Right forelimb (tissue), 1 donor: ENCODE data around the gene KCNB1.

Source experiments
- DNase-seq: peaks from one replicate; pipeline ENCODE4 v3.0.0-alpha.2; 2018

The KCNB1 gene

GRCh38 chr20:49386848-49387580, 95.5 kb downstream of the KCNB1 start:
- no peak for DNase-seq

- no peak for DNase-seq
These were observed 97.0 kb downstream of the KCNB1 start for GRCh38 chr20:49385465-49385864.

GRCh38 chr20:49384437-49385434, 97.7 kb downstream of the KCNB1 start:
- peak; percentile 75 for DNase-seq

GRCh38 chr20:49381558-49382493, 100.6 kb downstream of the KCNB1 start:
- DNase-seq: peak; percentile 80

DNA sequence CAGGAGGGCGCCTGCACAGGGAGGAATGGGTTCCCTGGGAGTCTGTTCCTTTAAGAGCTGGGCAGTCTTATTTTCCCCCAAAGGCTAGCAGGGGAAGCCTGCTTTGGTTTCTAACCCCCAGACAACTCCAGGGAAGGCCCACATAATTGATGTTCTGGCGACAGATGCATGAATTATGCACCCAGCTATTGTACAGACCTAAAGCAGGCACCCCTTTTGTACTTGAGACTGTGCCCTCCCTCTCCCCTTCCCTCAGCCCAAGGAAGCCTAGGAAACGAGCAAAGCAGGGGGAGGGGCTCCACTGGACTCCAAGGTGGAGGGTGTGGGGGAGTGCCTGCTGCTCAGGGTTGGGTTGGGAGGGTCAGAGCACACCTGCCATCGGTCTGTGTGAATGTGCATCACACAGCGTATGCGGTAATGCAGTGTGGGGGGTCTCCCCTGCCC, 102.1 kb downstream of the KCNB1 start:
- no peak for DNase-seq

DNA sequence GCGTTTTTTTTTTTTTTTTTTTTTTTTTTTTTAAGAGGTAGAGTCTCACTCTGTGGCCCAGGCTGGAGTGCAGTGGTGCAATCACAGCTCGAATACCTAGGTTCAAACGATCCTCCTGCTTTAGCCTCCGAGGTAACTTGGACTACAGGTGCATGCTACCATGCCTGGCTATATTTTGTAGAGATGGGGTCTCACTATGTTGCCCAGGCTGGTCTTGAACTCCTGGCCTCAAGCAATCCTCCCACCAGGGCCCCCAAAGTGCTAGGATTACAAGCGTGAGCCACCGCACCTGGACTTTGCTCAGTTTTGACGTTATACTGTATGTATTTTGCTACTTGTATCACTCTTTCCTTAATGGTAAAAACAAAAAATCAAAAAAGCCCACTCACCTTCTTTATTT, 103.1 kb downstream of the KCNB1 start:
- no peak for DNase-seq

DNA sequence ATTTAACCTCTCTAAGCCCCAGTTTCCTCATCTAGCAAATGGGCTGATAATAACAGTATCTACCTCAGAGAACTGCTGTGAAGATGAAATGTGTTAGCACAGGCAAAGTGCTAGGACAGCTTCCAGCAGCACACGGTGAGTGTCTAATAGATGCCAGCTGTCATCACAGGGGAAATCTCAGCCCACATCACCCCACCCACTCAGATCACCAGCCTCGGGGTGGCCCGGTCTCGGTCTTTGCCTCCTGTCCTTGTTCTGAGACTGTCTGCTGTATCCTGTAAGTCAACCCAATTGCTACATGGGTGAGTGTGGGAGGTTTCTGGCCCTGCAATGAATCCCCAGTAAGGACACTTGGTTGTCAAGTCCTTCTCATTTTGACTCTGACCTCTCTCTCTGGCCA, 105.1 kb downstream of the KCNB1 start:
- no peak for DNase-seq

GRCh38 chr20:49375170-49375569, 107.3 kb downstream of the KCNB1 start:
- DNase-seq: no peak

DNA sequence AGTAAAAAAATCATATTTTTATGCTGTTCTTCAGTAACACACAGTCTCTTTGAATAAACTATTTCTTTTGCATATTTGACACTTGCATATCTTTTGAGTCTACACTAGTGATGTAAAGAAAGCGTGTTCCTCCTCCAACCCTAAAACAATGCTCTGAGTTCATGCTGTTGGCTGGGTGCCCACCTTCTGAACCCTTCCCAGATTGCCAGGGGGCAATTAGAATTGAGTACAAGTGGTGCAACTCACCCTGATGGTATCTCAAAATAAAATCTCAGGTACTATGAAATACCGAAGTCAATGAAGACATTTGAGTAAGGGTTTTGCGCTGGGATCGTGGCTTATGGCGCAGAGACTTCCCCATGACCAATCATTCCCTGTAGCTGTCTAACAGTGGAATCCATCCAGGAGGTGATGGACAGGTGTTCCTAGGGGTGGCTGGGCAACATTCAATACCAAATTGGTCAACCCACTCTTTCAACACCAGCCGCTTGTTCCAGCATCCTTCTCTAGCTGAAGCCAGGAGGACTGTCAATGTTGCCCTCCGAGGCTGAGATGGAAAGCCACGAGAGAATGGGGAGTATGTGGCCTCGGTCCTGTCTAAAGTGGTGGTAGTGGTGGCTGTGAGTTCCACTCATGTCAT, 110.3 kb downstream of the KCNB1 start:
- DNase-seq: no peak

DNA sequence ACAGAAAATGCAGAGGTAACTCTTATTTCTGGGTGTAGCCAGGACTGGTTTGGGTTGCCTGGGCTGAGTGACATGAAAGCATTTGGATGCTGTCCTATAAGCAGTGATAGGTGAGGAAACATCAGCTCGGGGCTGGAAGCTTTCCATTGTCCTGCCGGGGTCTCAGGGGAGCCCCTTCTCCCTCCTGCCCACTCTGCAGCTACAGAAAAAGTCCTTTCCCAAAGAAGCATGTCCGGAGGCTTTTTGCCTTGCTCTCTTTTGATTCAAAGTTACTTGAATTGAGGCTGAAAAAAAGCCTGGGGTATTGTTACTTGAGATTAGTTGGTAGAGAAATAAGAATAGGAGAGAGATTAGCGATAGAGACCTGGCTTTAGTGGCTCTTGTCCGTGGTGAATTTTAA, 113.9 kb downstream of the KCNB1 start:
- DNase-seq: no peak

DNA sequence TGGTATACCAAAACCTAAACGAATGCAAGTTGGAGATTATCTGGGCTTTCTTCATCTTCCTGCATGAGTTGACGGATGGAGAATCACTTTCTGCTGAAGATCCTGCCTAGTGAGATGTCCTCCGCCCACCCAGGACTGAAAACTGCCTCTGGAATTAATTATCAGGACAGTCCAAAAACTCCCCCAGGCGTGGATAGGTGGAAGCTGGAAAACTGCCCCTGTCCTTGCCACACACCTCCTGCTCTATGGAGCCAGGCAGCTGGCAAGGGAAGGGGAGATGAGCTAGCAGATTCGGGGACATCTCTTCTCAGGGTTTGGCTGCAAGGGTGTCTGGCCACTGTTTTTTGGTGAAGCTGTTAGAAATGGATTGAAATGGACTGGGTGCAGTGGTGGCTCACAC, 115.4 kb downstream of the KCNB1 start:
- DNase-seq: no peak

DNA sequence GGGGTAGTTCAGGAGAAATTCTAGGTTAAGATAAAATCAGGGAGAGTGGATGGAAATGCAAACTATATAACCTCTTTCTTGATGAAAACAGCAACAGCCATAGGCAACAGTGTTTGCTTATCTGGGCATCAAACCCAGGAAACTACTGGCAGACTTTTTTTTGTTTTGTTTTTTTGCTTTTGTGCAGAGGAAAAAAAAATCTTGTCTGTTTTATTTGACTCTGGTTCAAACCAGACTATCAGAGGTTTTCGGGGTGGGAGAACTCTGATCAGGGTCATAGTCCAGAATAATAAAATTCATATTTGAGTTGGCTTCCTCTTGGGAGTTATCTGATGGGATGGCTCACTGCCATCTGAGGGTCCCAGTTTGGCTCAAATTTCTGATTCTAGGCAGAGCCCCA, 115.8 kb downstream of the KCNB1 start:
- no peak for DNase-seq

GRCh38 chr20:49361862-49362660, 120.4 kb downstream of the KCNB1 start:
- no peak for DNase-seq

DNA sequence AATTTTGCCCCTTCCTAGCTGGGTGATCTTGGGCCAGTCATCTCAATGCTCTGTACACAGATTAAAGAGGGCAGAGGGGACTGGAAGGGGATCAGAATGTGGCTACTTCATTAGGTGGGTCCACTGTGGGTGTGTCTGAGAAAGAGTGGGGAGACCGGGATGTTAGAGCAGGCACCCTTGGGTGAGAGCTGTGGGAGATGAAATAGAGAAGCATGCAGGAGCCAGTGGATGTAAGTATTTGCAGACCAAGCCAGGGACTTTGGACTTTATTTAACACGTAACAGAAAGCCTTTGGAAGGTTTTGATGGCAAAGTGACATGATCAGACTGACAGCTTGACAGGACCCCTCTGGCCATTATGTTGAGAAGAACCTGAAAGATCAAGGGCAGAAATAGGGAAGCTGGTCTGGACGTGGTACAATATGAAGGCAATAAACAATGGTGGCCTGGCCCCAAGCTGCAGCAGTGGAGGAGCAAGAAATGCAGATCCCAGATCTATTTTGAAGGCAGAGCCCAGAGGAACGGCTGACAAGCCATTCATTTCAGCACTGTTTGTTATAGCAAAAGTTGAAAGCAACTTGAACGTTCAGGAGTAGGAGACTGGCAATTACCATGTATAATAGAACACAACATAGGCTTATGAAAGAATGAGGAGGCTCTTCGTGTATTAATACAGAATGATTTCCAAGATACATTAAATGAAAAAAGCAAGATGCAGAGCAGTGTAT, 122.1 kb downstream of the KCNB1 start:
- DNase-seq: no peak

- DNase-seq: no peak
These were observed 125.8 kb downstream of the KCNB1 start for GRCh38 chr20:49356676-49357075.

DNA sequence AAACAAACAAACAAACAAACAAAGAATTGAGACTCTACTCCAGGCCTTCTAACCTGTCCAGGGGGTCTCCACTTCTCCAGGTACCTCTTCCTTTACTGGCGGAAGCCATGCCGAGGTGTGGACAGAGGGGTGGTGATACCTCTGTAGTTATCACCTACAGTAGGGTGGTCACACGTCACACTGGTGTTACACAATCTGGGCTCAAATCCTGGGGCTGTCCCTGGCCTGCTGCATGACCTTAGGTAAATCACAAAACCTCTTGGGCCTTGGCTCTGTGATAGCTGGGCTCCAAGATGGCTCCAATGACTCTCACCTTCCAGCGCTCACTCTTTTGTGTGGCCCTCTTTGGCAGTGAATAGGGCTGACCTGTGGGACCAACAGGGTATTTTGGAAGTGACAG, 127.8 kb downstream of the KCNB1 start:
- DNase-seq: no peak

GRCh38 chr20:49353348-49353747, 129.1 kb downstream of the KCNB1 start:
- DNase-seq: no peak

- DNase-seq: no peak
These were observed 129.7 kb downstream of the KCNB1 start for GRCh38 chr20:49352751-49353150.

GRCh38 chr20:49351775-49352174, 130.7 kb downstream of the KCNB1 start:
- no peak for DNase-seq

- no peak for DNase-seq
These were observed 132.7 kb downstream of the KCNB1 start for GRCh38 chr20:49349694-49350252.
